HFF-Myc (cell line): ENCODE results near the gene GINM1.

ENCODE experiments used
- DNase-seq: peaks from one replicate; pipeline ENCODE4 v3.0.0-alpha.2; 2011; ENCODE audit warnings: low read depth; ENCODE audit errors: extremely low read depth
- H3K4me3 ChIP-seq: replicated peaks from 2 replicates; pipeline ENCODE4 v1.5.1; 2011; ENCODE audit warnings: low read depth, mild to moderate bottlenecking, control low read depth, low read length
- TF ChIP-seq, protein P1 (sequence below): IDR thresholded peaks from 2 replicates; pipeline ENCODE4 v1.5.1; 2012; ENCODE audit warnings: mild to moderate bottlenecking, low read depth, low read length, control low read depth; ENCODE audit errors: missing control alignments

Gene GINM1

GRCh38 chr6:149545754-149546471, 20.3 kb upstream of the GINM1 start, which contains the start of gene PPIL4:
Gene PPIL4, minus strand, starts transcription at chr6:149546043. Its CDS starts 38 bp downstream, at chr6:149546005.
- DNase-seq = peak; percentile 63
- H3K4me3 ChIP-seq = peak within 1 kb of the TSS; percentile 80
- TF ChIP-seq, protein P1, sequence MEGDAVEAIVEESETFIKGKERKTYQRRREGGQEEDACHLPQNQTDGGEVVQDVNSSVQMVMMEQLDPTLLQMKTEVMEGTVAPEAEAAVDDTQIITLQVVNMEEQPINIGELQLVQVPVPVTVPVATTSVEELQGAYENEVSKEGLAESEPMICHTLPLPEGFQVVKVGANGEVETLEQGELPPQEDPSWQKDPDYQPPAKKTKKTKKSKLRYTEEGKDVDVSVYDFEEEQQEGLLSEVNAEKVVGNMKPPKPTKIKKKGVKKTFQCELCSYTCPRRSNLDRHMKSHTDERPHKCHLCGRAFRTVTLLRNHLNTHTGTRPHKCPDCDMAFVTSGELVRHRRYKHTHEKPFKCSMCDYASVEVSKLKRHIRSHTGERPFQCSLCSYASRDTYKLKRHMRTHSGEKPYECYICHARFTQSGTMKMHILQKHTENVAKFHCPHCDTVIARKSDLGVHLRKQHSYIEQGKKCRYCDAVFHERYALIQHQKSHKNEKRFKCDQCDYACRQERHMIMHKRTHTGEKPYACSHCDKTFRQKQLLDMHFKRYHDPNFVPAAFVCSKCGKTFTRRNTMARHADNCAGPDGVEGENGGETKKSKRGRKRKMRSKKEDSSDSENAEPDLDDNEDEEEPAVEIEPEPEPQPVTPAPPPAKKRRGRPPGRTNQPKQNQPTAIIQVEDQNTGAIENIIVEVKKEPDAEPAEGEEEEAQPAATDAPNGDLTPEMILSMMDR = peak; percentile 89

DNA sequence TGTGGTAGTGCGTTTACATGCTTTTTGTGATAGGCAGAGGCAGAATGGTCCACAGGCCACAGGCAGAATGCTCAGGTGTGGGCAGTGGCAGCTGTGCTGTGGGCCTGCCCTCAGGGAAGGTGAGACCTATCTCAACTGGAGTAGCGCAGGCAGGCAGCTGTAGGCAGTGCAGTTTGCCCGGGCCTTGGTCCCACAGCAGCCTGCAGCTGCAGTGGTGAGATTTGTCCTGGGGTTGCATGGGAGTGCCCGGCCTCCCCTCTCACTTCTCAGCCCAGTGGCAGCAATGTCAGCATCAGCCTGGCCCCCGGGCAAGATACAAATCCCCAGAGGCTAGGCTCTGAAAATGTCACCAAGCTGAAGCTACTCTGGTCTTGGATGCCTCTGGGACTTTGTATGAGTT, 14.3 kb upstream of the GINM1 start:
- TF ChIP-seq, protein P1 = no peak
- DNase-seq = no peak

GRCh38 chr6:149558029-149558428, 8.1 kb upstream of the GINM1 start:
- no peak overlapping the region for H3K4me3 ChIP-seq
- DNase-seq = no peak
- TF ChIP-seq, protein P1 = no peak

More for the DNA sequence above, 14.3 kb upstream of the GINM1 start:
- H3K4me3 ChIP-seq = no peak overlapping the region

GRCh38 chr6:149559389-149559788, 6.8 kb upstream of the GINM1 start:
- DNase-seq = no peak
- TF ChIP-seq, protein P1 = no peak
- no peak overlapping the region for H3K4me3 ChIP-seq

DNA sequence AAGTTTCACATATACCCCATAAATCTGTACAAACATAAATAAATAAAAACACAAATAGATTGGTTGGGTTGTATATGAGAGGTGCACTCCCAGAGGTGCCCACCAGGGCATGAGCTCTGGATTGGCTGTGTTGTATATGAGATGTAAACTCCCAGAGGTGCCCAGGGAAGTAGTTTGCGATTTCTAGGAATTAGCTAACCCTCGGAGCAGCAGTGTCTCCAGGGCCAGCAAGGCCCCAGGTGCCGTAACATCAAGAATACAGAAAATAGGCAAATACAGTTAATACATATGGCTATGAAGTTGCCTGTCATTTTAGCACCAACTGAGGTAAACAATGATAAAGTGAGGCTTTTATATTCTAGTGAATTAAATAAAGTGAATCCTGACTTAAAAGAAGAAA, 5.4 kb upstream of the GINM1 start:
- no peak for DNase-seq
- no peak overlapping the region for H3K4me3 ChIP-seq
- TF ChIP-seq, protein P1 = peak; percentile 61

DNA sequence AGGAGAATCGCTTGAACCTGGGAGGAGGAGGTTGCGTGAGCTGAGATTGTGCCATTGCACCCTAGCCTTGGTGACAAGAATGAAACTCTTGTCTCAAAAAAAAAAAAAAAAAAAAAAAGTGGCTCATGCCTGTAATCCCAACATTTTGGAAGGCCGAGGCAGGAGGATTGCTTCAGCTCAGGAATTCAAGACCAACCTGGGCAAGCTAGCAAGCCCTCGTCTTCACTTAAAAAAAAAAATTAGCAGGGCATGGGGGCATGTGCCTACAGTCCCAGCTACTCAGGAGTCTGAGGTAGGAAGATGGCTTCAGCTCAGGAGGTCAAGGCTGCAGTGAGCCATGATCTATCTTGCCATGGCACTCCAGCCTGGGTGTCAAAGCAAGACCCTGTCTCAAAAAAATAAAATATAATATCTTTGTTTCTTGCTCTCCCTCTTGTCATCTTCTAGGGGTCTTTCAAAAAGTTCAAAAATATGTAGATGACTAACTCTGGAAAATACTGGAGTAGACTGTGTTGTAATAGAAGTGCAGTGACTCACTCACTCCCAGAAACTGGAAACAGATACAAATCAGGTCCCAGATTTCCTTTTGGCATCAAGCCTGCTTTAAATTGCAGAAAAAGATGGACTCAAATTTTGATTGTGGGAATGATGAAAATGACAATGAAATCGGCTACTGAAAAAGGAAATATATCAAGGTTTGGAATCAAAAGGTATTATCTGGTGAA, 2.8 kb upstream of the GINM1 start:
- TF ChIP-seq, protein P1 = no peak
- no peak overlapping the region for H3K4me3 ChIP-seq
- peak; percentile 53 for DNase-seq
